NCI-H2171 treated with DMSO at 0.1 percent for 48 hours (cell line): ENCODE results near the gene TSR1.
A peak's percentile ranks its signal among the peaks of the same experiment; 100 is the strongest.

ENCODE experiments used
- DNase-seq: peaks from one replicate; lab custom pipeline; 2025; lab: John Stamatoyannopoulos, UW

The TSR1 gene

GRCh38 chr17:2336215-2336851, at the start of gene TSR1:
TSR1 (minus strand) TSS chr17:2336457; CDS start chr17:2336427, 30 bp downstream.
- peak; percentile 84 for DNase-seq

GRCh38 chr17:2385240-2386210, 49.3 kb upstream of the TSR1 start:
- DNase-seq = no peak

- DNase-seq = no peak
Observed at GRCh38 chr17:2384439-2385127, 48.3 kb upstream of the TSR1 start.

- DNase-seq = peak; percentile 83
Observed at GRCh38 chr17:2383628-2384167, 47.4 kb upstream of the TSR1 start.

GRCh38 chr17:2380950-2381649, 44.8 kb upstream of the TSR1 start:
- DNase-seq = no peak

- peak; percentile 27 for DNase-seq
Observed at GRCh38 chr17:2380226-2380922, 44.1 kb upstream of the TSR1 start.

GRCh38 chr17:2379489-2380225, 43.4 kb upstream of the TSR1 start:
- DNase-seq = no peak

- no peak for DNase-seq
Observed at GRCh38 chr17:2378905-2379304, 42.6 kb upstream of the TSR1 start.

- DNase-seq = no peak
Observed at GRCh38 chr17:2377659-2378058, 41.4 kb upstream of the TSR1 start.

- no peak for DNase-seq
Observed at GRCh38 chr17:2376107-2376506, 39.9 kb upstream of the TSR1 start.

- DNase-seq = no peak
Observed at GRCh38 chr17:2375406-2375805, 39.1 kb upstream of the TSR1 start.

GRCh38 chr17:2374549-2375285, 38.5 kb upstream of the TSR1 start:
- no peak for DNase-seq

- no peak for DNase-seq
Observed at GRCh38 chr17:2373179-2373578, 36.9 kb upstream of the TSR1 start.

- no peak for DNase-seq
Observed at GRCh38 chr17:2372681-2373080, 36.4 kb upstream of the TSR1 start.

- no peak for DNase-seq
Observed at GRCh38 chr17:2372180-2372579, 35.9 kb upstream of the TSR1 start.

GRCh38 chr17:2371183-2372130, 35.2 kb upstream of the TSR1 start:
- no peak for DNase-seq

GRCh38 chr17:2370211-2370589, 33.9 kb upstream of the TSR1 start:
- DNase-seq = no peak

- no peak for DNase-seq
Observed at GRCh38 chr17:2369551-2370210, 33.4 kb upstream of the TSR1 start.
